GM18505 (cell line): ENCODE measurements around the gene RRM2.

Experiments
- ATAC-seq: cut with Tn5 transposase; IDR thresholded peaks from one replicate; pipeline ENCODE4 v1.9.1; 2021; ENCODE audit not compliant: unreplicated experiment
- POLR2A ChIP-seq: IDR thresholded peaks from 4 replicates; pipeline ENCODE4 v1.6.1; 2011; ENCODE audit warnings: borderline replicate concordance; ENCODE audit not compliant: insufficient read depth, insufficient read length; ENCODE audit errors: extremely low read depth

The RRM2 gene

DNA sequence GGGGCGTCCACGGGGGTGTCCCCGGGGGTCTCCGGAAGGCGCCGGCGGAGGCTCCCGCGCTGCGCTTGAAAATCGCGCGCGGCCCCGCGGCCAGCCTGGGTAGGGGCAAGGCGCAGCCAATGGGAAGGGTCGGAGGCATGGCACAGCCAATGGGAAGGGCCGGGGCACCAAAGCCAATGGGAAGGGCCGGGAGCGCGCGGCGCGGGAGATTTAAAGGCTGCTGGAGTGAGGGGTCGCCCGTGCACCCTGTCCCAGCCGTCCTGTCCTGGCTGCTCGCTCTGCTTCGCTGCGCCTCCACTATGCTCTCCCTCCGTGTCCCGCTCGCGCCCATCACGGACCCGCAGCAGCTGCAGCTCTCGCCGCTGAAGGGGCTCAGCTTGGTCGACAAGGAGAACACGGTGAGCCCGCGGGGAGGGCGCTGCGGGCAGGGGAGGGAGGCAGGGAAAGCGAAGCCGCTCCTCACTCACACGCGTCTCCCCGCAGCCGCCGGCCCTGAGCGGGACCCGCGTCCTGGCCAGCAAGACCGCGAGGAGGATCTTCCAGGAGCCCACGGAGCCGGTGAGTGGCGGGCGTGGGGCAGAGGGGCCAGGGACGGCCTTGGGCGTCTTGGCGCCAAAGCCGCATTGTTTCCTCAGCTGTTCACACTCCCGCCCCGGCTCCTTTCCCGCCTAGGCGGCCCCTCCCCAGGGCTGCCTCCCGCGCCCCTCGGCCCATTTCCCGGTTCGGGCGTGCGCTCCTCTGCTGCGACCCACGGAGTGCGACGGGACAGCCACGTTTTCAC, at the start of gene RRM2:
RRM2 (plus strand) TSS at position 240 of the 781 bp plus-strand sequence; CDS start at position 300, 60 bp downstream.
- ATAC-seq, result peak; percentile 68
- peak; percentile 95 for TF ChIP-seq POLR2A

- TF ChIP-seq POLR2A, result no peak
- ATAC-seq, result no peak
These were observed 48.8 kb upstream of the RRM2 start for GRCh38 chr2:10073706-10074105.

DNA sequence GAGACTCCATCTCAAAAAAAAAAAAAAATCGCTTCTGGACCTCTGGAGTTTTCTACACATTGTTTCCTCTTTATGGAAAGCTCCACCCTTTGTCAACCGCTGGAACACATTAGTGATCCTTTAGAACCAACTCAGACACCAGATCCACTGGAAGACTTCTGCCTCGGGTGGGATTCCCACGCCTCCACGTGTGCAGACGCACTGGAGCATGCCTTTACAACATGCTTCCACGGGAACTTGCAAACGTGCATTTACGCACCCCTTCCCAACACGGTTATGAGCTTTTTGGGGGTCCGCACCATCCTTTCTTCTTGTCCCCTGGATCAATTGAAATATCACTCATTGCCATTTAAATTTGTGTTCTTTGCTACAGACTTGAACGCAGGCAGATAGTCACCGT, 47.4 kb upstream of the RRM2 start:
- TF ChIP-seq POLR2A, result no peak
- no peak for ATAC-seq

GRCh38 chr2:10075571-10076209, 46.8 kb upstream of the RRM2 start:
- no peak for ATAC-seq
- no peak for TF ChIP-seq POLR2A

DNA sequence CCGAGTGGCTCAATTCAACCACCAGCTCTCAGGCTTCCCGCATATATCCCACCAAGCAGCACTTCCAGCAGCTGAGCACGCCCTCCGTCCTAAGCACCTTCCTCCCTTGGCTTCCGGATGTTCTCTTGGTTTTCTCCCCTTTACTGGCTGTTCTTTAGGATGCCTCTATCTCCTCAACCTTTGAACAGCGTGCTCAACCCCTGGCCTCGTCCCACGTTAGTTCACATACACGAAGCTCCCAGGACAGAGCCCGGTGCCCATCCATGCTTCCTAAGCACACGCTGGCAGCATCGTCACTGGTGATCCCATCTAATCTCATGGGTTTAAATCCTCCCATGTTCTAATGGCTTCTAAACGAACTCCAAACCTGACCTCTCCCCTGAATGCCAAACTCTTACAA, 46.0 kb upstream of the RRM2 start:
- no peak for TF ChIP-seq POLR2A
- ATAC-seq, result no peak

GRCh38 chr2:10076988-10077527, 45.5 kb upstream of the RRM2 start:
- ATAC-seq, result no peak
- no peak for TF ChIP-seq POLR2A

- no peak for ATAC-seq
- no peak for TF ChIP-seq POLR2A
These were observed 44.5 kb upstream of the RRM2 start for GRCh38 chr2:10078001-10078400.

GRCh38 chr2:10078704-10079265, 43.8 kb upstream of the RRM2 start:
- no peak for TF ChIP-seq POLR2A
- no peak for ATAC-seq

DNA sequence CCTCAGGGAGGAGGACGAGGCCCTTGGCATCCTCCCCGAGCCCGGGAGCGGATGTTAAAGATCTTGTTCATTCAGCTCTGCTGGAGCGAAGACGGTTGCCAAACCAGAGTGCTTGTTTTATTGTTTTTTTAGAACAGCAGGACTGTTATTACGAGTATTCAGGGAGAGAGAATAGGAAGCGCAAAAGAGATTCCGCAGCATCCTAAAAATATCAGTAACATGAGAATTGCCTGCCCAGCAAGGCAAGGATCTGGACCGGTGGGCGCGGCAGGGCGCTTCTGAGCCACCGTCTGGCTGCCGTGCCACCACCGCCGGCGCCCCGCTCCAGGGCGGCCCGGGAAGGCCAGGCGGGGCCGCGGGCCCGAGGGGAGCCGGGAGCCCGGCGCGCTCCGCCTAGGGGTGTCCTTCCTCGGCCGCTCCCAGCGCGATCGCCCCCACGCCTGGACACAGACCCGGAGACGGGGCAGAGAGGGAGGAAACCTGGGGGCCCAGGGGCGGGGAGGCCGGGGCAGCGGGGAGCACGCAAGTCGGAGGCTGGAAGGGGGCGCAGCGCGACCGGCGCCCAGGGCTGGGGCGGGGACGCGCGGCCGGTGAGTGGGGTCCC, 43.2 kb upstream of the RRM2 start:
- ATAC-seq, result peak; percentile 28
- no peak for TF ChIP-seq POLR2A

DNA sequence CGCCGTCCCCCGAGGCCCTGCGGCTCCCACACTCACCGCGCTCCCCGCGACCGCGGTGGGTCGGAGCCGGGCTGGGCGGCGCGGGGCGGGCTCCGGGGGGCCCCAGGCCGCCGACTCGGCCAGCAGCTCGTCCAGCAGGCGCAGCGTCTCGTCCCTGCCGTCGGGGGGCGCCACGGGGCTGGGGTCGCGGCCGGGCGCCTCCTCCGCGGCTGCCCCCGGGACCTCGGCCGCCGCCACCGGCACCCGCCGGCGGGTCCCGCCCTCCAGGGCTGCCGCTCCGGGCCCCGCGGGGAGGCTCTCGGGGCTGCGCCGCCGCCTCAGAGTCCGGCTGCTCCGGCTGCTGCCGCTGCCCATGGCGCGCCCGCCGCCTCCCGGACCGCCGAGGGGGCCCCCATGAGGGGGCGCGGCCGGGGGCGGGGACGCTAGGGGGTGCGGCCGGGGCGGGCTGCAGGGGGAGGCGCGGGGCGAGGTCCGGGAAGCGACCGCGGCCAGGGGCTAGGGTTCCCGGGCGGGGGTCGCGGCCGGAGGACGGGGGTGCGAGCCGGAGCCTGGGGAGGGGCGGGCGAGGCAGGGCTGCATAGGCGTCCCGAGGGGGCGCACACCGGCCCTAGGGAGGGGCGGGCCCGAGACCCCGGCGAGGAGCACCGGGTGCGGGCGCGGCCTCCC, 42.5 kb upstream of the RRM2 start, which contains the start of gene CYS1:
CYS1 (minus strand) TSS at position 542 of the 666 bp plus-strand sequence; CDS start at position 354, 188 bp downstream.
- ATAC-seq, result peak; percentile 39
- TF ChIP-seq POLR2A, result no peak

DNA sequence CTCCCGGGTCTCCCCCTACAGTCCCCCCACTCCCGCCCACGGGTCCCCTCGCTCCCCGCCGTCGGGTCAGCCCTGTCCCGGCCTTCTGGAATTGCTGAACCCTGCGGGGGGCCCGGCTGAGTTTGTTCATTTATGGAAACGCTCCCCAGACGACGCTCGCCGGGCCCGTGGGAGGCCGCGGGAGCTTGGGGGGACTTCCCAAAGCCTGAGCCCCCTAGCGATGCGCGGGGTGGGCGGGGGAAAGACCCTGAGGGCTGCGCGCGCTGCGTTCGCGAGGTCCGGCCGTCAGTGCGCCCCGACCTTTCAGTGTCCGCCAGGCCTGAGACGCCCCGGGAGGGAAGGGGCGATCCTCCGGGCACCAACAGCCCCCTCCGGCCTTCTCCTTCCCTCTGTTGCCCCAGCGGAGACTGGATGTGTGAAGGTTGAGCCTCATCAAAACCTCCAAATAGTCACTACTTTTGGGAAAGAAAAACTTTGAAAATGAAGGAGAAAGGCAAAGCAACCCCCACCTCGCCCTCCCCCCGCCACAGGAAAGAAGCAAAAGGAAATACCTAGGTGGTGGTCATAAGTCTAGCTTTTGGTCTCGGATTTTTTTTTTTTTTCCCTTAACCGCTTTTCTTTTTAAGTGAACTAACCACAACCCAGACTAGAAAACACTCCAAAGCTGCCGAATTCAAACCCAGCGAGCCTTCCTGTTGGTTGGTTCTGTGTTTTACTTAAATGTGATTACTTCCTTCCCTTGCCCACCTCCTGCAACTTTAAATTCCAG, 41.8 kb upstream of the RRM2 start:
- peak; percentile 59 for TF ChIP-seq POLR2A
- ATAC-seq, result peak; percentile 21

DNA sequence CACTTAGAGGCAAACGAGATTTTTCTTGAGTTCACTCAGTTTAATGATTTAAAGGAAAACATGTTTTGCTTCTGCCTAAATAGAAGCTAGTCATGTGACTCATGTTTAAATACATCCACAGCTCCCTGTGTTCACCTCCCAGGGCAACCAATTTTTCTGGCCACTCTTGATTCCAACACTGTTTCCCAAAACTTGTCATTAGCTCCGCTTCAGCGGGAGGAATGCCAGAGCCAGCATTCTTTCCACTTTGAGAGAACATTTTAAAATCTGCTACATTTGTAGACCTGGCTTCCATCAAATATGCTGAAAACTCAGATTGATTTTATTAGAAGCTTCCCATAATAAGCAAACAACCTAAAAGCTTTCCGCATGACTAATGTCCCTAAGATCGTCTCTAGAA, 39.5 kb upstream of the RRM2 start:
- no peak for TF ChIP-seq POLR2A
- no peak for ATAC-seq

GRCh38 chr2:10083692-10084211, 38.8 kb upstream of the RRM2 start:
- no peak for ATAC-seq
- no peak for TF ChIP-seq POLR2A
